ENCODE data around the gene MAEA.
A peak's percentile ranks its signal among the peaks of the same experiment; 100 is the strongest.

MAEA gene

GRCh38 chr4:1250527-1250812 lies 39.2 kb upstream of the MAEA start:
- no peak overlapping the region for H2BK12ac ChIP-seq (ENCODE audit: low read length)
- no peaks in the 10 kb centered on the region for H3K27me3 ChIP-seq (ENCODE audit: control insufficient read depth in 3 of 3, insufficient read depth in 3 of 3, low read depth in 1 of 3, low read length in 3 of 3)
- no peak overlapping the region for H3K4ac ChIP-seq (ENCODE audit: low read length)
- H3K23ac ChIP-seq (ENCODE audit: low read depth, low read length, poor library complexity): no peak overlapping the region
- no peak overlapping the region for H2BK15ac ChIP-seq (ENCODE audit: low read length)
- H2BK120ac ChIP-seq (ENCODE audit: low read depth, low read length): no peak overlapping the region
- peaks cover 27% of the 10 kb centered on the region for H3K79me1 ChIP-seq (ENCODE audit: low read depth, low read length)
- no peak overlapping the region for H3K18ac ChIP-seq (ENCODE audit: low read length)
- no peak overlapping the region for H2AFZ ChIP-seq (ENCODE audit: low read length)
- H3K27ac ChIP-seq (replicated peaks; ENCODE audit: low read length): no peak overlapping the region
- H3K9me3 ChIP-seq (replicated peaks in 1 of 2; ENCODE audit: control insufficient read depth in 2 of 2, insufficient read depth in 1 of 2, low read depth in 1 of 2, low read length in 2 of 2): peaks cover 37 to 55% of the 10 kb centered on the region in 2 donors
- H3K14ac ChIP-seq (ENCODE audit: low read length): no peak overlapping the region
- no peak overlapping the region for H4K91ac ChIP-seq (ENCODE audit: low read depth, low read length, poor library complexity)
- peak overlapping the region; percentile 98 for H2BK5ac ChIP-seq (ENCODE audit: low read length)
- peaks cover 16% of the 10 kb centered on the region in 2 donors for H3K4me1 ChIP-seq (ENCODE audit: control insufficient read depth in 2 of 2, insufficient read depth in 1 of 2, low read depth in 1 of 2, low read length in 2 of 2)
- H3K4me2 ChIP-seq (ENCODE audit: insufficient read depth, low read length, poor library complexity, severe bottlenecking): no peak overlapping the region
- no peak overlapping the region for H4K8ac ChIP-seq (ENCODE audit: low read depth, low read length)
- H3K36me3 ChIP-seq (replicated peaks in 1 of 2; ENCODE audit: control insufficient read depth in 2 of 2, insufficient read depth in 2 of 2, low read length in 2 of 2): peaks cover 18 to 39% of the 10 kb centered on the region in 2 donors
- H3K9ac ChIP-seq (ENCODE audit: low read depth, low read length, poor library complexity): no peak overlapping the region
- no CpG with 5 or more reads among the region's 7 CpGs for WGBS, 2 donors (ENCODE audit: extremely low coverage in 2 of 2, insufficient read length in 2 of 2, insufficient replicate concordance in 1 of 2)
- H3K4me3 ChIP-seq (ENCODE audit: low read length in 2 of 2): peak overlapping the region in 1 of 2 donors; percentile 84
- no peak for DNase-seq (ENCODE audit: low spot score)
- peak overlapping the region; percentile 73 for H2AK5ac ChIP-seq (ENCODE audit: low read depth, low read length)

DNA sequence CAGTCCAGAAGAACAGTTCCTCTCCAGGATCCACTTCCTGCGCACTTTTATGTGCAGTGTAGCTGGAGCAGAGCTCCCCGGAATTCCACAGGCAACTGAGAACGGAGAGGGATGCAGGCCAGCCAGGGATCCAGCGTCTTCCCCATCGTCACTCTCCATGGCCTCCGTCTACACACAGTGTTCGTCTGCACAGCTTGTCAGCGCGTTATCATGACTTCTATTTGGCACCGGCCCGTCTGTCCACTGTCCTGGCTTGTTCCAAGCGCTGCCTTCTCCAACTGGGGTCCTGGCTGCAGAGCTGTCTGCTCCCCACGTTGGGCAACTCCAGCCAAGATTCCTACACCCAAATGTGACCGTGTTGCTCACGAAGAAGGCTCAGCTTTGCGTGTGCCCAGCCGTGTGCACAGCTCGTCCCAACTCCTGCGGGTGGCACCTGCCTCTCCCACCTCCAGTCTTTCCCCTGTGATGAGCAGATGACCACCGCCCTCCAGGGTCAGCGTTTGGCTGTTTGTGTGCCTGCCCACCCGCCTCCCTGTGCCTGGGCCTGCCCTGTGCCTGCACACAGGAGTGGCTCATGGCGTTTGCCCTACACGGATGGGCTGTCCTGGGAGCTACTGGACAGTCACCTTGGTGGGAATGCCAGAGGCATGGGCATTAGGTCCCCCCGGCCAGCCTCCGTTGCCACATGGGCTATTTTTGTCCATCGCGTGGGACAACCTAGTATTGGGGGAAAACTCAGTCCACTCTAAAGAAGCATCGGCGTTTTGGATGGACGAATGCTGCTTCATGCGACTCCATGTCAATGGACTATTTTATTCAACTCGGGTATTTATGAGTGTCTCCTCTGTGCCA lies 38.5 kb upstream of the MAEA start:
- Histone ChIP-seq H2AK5ac (ENCODE audit: low read depth, low read length) (no peak overlapping the region), H3K4me3 (ENCODE audit: low read length in 2 of 2) (peak overlapping the region; percentile 7 to 84), H3K79me1 (ENCODE audit: low read depth, low read length) (peaks cover 21% of the 10 kb centered on the region), H4K91ac (ENCODE audit: low read depth, low read length, poor library complexity) (no peak overlapping the region), H3K4me2 (ENCODE audit: insufficient read depth, low read length, poor library complexity, severe bottlenecking) (no peak overlapping the region), H3K36me3 (replicated peaks in 1 of 2; ENCODE audit: control insufficient read depth in 2 of 2, insufficient read depth in 2 of 2, low read length in 2 of 2) (peaks cover 18 to 35% of the 10 kb centered on the region in 2 donors), H3K18ac (ENCODE audit: low read length) (no peak overlapping the region), H3K9ac (ENCODE audit: low read depth, low read length, poor library complexity) (peak overlapping the region; percentile 36), H3K27ac (replicated peaks; ENCODE audit: low read length) (no peak overlapping the region), H2BK5ac (ENCODE audit: low read length) (no peak overlapping the region), H2BK15ac (ENCODE audit: low read length) (no peak overlapping the region), H3K4ac (ENCODE audit: low read length) (no peak overlapping the region), H3K14ac (ENCODE audit: low read length) (no peak overlapping the region), H3K9me3 (replicated peaks in 1 of 2; ENCODE audit: control insufficient read depth in 2 of 2, insufficient read depth in 1 of 2, low read depth in 1 of 2, low read length in 2 of 2) (peaks cover 37 to 58% of the 10 kb centered on the region in 2 donors), H4K8ac (ENCODE audit: low read depth, low read length) (no peak overlapping the region), H3K27me3 (ENCODE audit: control insufficient read depth in 3 of 3, insufficient read depth in 3 of 3, low read depth in 1 of 3, low read length in 3 of 3) (no peaks in the 10 kb centered on the region), H2AFZ (ENCODE audit: low read length) (no peak overlapping the region), H3K23ac (ENCODE audit: low read depth, low read length, poor library complexity) (peak overlapping the region; percentile 25), H3K4me1 (ENCODE audit: control insufficient read depth in 2 of 2, insufficient read depth in 1 of 2, low read depth in 1 of 2, low read length in 2 of 2) (peaks cover 16% of the 10 kb centered on the region in 2 donors), H2BK120ac (ENCODE audit: low read depth, low read length) (no peak overlapping the region), H2BK12ac (ENCODE audit: low read length) (no peak overlapping the region)
- no peak for DNase-seq (ENCODE audit: low spot score)
- no CpG with 5 or more reads among the region's 33 CpGs for WGBS, 2 donors (ENCODE audit: extremely low coverage in 2 of 2, insufficient read length in 2 of 2, insufficient replicate concordance in 1 of 2)

- peaks cover 37 to 58% of the 10 kb centered on the region in 2 donors for H3K9me3 ChIP-seq (replicated peaks in 1 of 2; ENCODE audit: control insufficient read depth in 2 of 2, insufficient read depth in 1 of 2, low read depth in 1 of 2, low read length in 2 of 2)
- DNase-seq (ENCODE audit: low spot score): no peak
- peaks cover 14 to 29% of the 10 kb centered on the region in 2 donors for H3K36me3 ChIP-seq (replicated peaks in 1 of 2; ENCODE audit: control insufficient read depth in 2 of 2, insufficient read depth in 2 of 2, low read length in 2 of 2)
- no peak overlapping the region for H2BK120ac ChIP-seq (ENCODE audit: low read depth, low read length)
- H3K27ac ChIP-seq (replicated peaks; ENCODE audit: low read length): no peak overlapping the region
- H3K4me2 ChIP-seq (ENCODE audit: insufficient read depth, low read length, poor library complexity, severe bottlenecking): no peak overlapping the region
- H2AK5ac ChIP-seq (ENCODE audit: low read depth, low read length): no peak overlapping the region
- no peak overlapping the region for H3K18ac ChIP-seq (ENCODE audit: low read length)
- no peak overlapping the region for H3K4ac ChIP-seq (ENCODE audit: low read length)
- no peak overlapping the region for H4K91ac ChIP-seq (ENCODE audit: low read depth, low read length, poor library complexity)
- no peak overlapping the region for H3K9ac ChIP-seq (ENCODE audit: low read depth, low read length, poor library complexity)
- peaks cover 18% of the 10 kb centered on the region for H3K79me1 ChIP-seq (ENCODE audit: low read depth, low read length)
- H2BK12ac ChIP-seq (ENCODE audit: low read length): no peak overlapping the region
- no peaks in the 10 kb centered on the region for H3K27me3 ChIP-seq (ENCODE audit: control insufficient read depth in 3 of 3, insufficient read depth in 3 of 3, low read depth in 1 of 3, low read length in 3 of 3)
- H3K23ac ChIP-seq (ENCODE audit: low read depth, low read length, poor library complexity): no peak overlapping the region
- H2AFZ ChIP-seq (ENCODE audit: low read length): no peak overlapping the region
- no peak overlapping the region for H4K8ac ChIP-seq (ENCODE audit: low read depth, low read length)
- no peak overlapping the region for H2BK5ac ChIP-seq (ENCODE audit: low read length)
- no peak overlapping the region for H3K14ac ChIP-seq (ENCODE audit: low read length)
- no peak overlapping the region for H3K4me3 ChIP-seq (ENCODE audit: low read length in 2 of 2)
- no CpG with 5 or more reads among the region's 11 CpGs for WGBS, 2 donors (ENCODE audit: extremely low coverage in 2 of 2, insufficient read length in 2 of 2, insufficient replicate concordance in 1 of 2)
- H3K4me1 ChIP-seq (ENCODE audit: control insufficient read depth in 2 of 2, insufficient read depth in 1 of 2, low read depth in 1 of 2, low read length in 2 of 2): peaks cover 12 to 13% of the 10 kb centered on the region in 2 donors
- no peak overlapping the region for H2BK15ac ChIP-seq (ENCODE audit: low read length)
Measured at GRCh38 chr4:1251773-1252066, 38.0 kb upstream of the MAEA start.

DNA sequence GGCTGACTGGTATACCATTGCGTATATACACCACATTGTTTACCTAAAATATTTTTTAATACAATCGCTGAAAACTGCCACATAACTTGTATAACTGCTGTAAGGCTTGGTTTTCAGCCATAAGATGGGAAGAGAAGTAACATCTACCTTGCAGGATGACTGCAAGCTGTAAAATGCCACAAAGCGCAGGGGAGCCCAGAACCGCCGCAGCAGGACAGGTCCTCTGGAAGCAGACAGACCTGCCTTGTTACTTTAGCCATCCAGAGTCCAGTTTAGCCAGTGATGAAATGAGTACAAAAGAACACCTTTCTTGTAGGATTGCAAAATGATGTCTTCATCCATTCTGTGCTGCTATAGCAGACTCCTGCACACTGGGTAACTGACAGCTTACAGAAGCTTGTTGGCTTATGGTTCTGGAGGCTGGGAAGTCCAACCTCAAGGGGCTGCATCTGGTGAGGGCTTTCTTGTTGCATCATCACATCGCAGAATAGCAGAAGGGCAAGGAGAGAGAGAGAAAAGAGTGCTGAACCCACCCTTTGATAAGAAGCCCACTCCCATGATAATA lies 36.7 kb upstream of the MAEA start:
- H3K9me3 ChIP-seq (replicated peaks in 1 of 2; ENCODE audit: control insufficient read depth in 2 of 2, insufficient read depth in 1 of 2, low read depth in 1 of 2, low read length in 2 of 2): peaks cover 37 to 62% of the 10 kb centered on the region in 2 donors
- no peak for DNase-seq (ENCODE audit: low spot score)
- no peak overlapping the region for H3K27ac ChIP-seq (replicated peaks; ENCODE audit: low read length)
- peaks cover 14 to 27% of the 10 kb centered on the region in 2 donors for H3K36me3 ChIP-seq (replicated peaks in 1 of 2; ENCODE audit: control insufficient read depth in 2 of 2, insufficient read depth in 2 of 2, low read length in 2 of 2)
- H2BK12ac ChIP-seq (ENCODE audit: low read length): no peak overlapping the region
- H4K8ac ChIP-seq (ENCODE audit: low read depth, low read length): no peak overlapping the region
- no peak overlapping the region for H2BK5ac ChIP-seq (ENCODE audit: low read length)
- H3K14ac ChIP-seq (ENCODE audit: low read length): no peak overlapping the region
- H3K4me2 ChIP-seq (ENCODE audit: insufficient read depth, low read length, poor library complexity, severe bottlenecking): no peak overlapping the region
- peaks cover 4 to 5% of the 10 kb centered on the region in 2 donors for H3K4me1 ChIP-seq (ENCODE audit: control insufficient read depth in 2 of 2, insufficient read depth in 1 of 2, low read depth in 1 of 2, low read length in 2 of 2)
- H3K79me1 ChIP-seq (ENCODE audit: low read depth, low read length): peaks cover 9% of the 10 kb centered on the region
- no peak overlapping the region for H3K9ac ChIP-seq (ENCODE audit: low read depth, low read length, poor library complexity)
- no peak overlapping the region for H2BK15ac ChIP-seq (ENCODE audit: low read length)
- WGBS, 2 donors (ENCODE audit: extremely low coverage in 2 of 2, insufficient read length in 2 of 2, insufficient replicate concordance in 1 of 2): no CpG with 5 or more reads among the region's 6 CpGs
- H3K27me3 ChIP-seq (ENCODE audit: control insufficient read depth in 3 of 3, insufficient read depth in 3 of 3, low read depth in 1 of 3, low read length in 3 of 3): no peaks in the 10 kb centered on the region
- no peak overlapping the region for H2AFZ ChIP-seq (ENCODE audit: low read length)
- no peak overlapping the region for H2AK5ac ChIP-seq (ENCODE audit: low read depth, low read length)
- H3K18ac ChIP-seq (ENCODE audit: low read length): no peak overlapping the region
- H3K4me3 ChIP-seq (ENCODE audit: low read length in 2 of 2): no peak overlapping the region
- no peak overlapping the region for H4K91ac ChIP-seq (ENCODE audit: low read depth, low read length, poor library complexity)
- no peak overlapping the region for H2BK120ac ChIP-seq (ENCODE audit: low read depth, low read length)
- no peak overlapping the region for H3K23ac ChIP-seq (ENCODE audit: low read depth, low read length, poor library complexity)
- H3K4ac ChIP-seq (ENCODE audit: low read length): no peak overlapping the region
